GM12878 (cell line): ENCODE results near the gene MTF1. TPM values are rescaled to one million over a fixed set of nuclear protein-coding genes. Genes with fewer than 3 reads are reported as not detected.

Source experiments
- ATAC-seq: fragments of 200-7000 bp; cut with Tn5 transposase; 3 replicates; pipeline ENCODE4 v1.9.1; 2020; ENCODE audit warnings: mild to moderate bottlenecking, moderate library complexity
- BruUV-seq: library from RNA; stranded (reverse); fragments of 400-500 nt; replicated peaks from 2 replicates; lab custom pipeline; 2021; lab: Mats Ljungman, UMichigan
- CTCF ChIA-PET: fragments of 300-600 bp; sonication (Branson Sonifier 250); formaldehyde crosslinking; extraction: SDS; loops from one replicate; lab custom pipeline; 2021; ENCODE audit warnings: inconsistent platforms; lab: Yijun Ruan, JAX
- POLR2A ChIA-PET: fragments of 350-600 bp; formaldehyde crosslinking; extraction: SDS; loops from one replicate; lab custom pipeline; 2021; ENCODE audit warnings: inconsistent platforms; lab: Charles Lee
- RAD21 ChIA-PET: fragments of 300-600 bp; sonication (Branson Sonifier 250); formaldehyde crosslinking; loops from one replicate; lab custom pipeline; 2023; ENCODE audit warnings: antibody characterized with exemption; ENCODE audit not compliant: unreplicated experiment; lab: Charles Lee
- SMC1A ChIA-PET: fragments of 300-600 bp; sonication (Branson Sonifier 250); formaldehyde crosslinking; loops from one replicate; lab custom pipeline; 2023; ENCODE audit not compliant: unreplicated experiment, uncharacterized antibody; lab: Charles Lee
- DNase-seq: peaks from one replicate; pipeline ENCODE4 v3.0.0-alpha.2; 2011; ENCODE audit warnings: low read depth, low spot score
- FAIRE-seq: peaks from 3 replicates; lab custom pipeline; 2011; peaks lifted over from hg19 to GRCh38; lab: Jason Lieb, UNC
- H2AFZ ChIP-seq: 2 replicates; pipeline ENCODE4 v1.6.0; 2011; ENCODE audit warnings: low read depth, low read length, control low read depth; ENCODE audit not compliant: control insufficient read depth
- H3K27ac ChIP-seq: 2 replicates; pipeline ENCODE4 v1.5.1; 2011; ENCODE audit warnings: control low read depth; ENCODE audit not compliant: control insufficient read depth, insufficient read depth
- H3K27me3 ChIP-seq, 2 experiments: replicated peaks in 1 of 2; 2 replicates each; pipeline versions ENCODE4 v1.6.0 to v1.6.1; 2011; ENCODE audit warnings: low read length in 1 of 2; ENCODE audit not compliant: control insufficient read depth in 2 of 2, insufficient read depth in 2 of 2
- H3K36me3 ChIP-seq, 2 experiments: 2 replicates each; pipeline ENCODE4 v1.5.1; 2011; ENCODE audit warnings: low read length in 1 of 2; ENCODE audit not compliant: control insufficient read depth in 2 of 2, insufficient read depth in 2 of 2
- H3K4me1 ChIP-seq: 2 replicates; pipeline ENCODE4 v1.6.1; 2011; ENCODE audit warnings: mild to moderate bottlenecking, low read length, moderate library complexity, mixed read lengths; ENCODE audit not compliant: control insufficient read depth, insufficient read depth
- H3K4me2 ChIP-seq: 2 replicates; pipeline ENCODE4 v1.6.0; 2011; ENCODE audit warnings: control low read depth; ENCODE audit not compliant: control insufficient read depth, insufficient read depth
- H3K4me3 ChIP-seq: fragments of 200-600 bp; sonication (generic); 2 replicates; pipeline ENCODE4 v1.5.1; 2016
- H3K79me2 ChIP-seq: 2 replicates; pipeline ENCODE4 v1.6.0; 2011; ENCODE audit warnings: low read length; ENCODE audit not compliant: control insufficient read depth, insufficient read depth
- H3K9ac ChIP-seq: 2 replicates; pipeline ENCODE4 v1.8.0; 2011; ENCODE audit warnings: low read length, control low read depth, mixed read lengths; ENCODE audit not compliant: control insufficient read depth, insufficient read depth
- H3K9me3 ChIP-seq: replicated peaks from 3 replicates; pipeline ENCODE4 v1.5.1; 2011; ENCODE audit warnings: mild to moderate bottlenecking, low read length; ENCODE audit not compliant: control insufficient read depth, insufficient read depth
- H4K20me1 ChIP-seq: 2 replicates; pipeline ENCODE4 v1.6.0; 2011; ENCODE audit not compliant: control insufficient read depth, insufficient read depth
- CEBPZ ChIP-seq: fragments of 150-350 bp; IDR thresholded peaks from 2 replicates; pipeline ENCODE4 v1.6.1; 2016; ENCODE audit warnings: low read depth, low read length
- CTCF ChIP-seq, 3 experiments: IDR thresholded peaks in 2 of 3; conservative IDR thresholded peaks in 1 of 3; 2 replicates each; pipeline ENCODE4 v1.5.1; 2011; ENCODE audit warnings: low read depth in 3 of 3, low read length in 3 of 3, mild to moderate bottlenecking in 3 of 3, control low read depth in 2 of 3, moderate library complexity in 2 of 3, inconsistent platforms in 1 of 3, mixed read lengths in 1 of 3; ENCODE audit not compliant: control insufficient read depth in 2 of 3, insufficient read depth in 1 of 3; ENCODE audit errors: extremely low read depth in 1 of 3
- EP300 ChIP-seq, 2 experiments: fragments of 150-350 bp in 1 of 2; IDR thresholded peaks; 2 replicates each; pipeline ENCODE4 v1.6.1; 2011 to 2012; ENCODE audit warnings: low read depth in 2 of 2, low read length in 2 of 2, borderline replicate concordance in 1 of 2, improper control_type of control experiment in 1 of 2, inconsistent platforms in 1 of 2; ENCODE audit not compliant: control insufficient read depth in 1 of 2
- RAD51 ChIP-seq: fragments of 450-650 bp; IDR thresholded peaks from 2 replicates; pipeline ENCODE4 v1.6.1; 2016; ENCODE audit warnings: moderate library complexity, mild to moderate bottlenecking, inconsistent platforms
- WGBS: methylation state at CpG from one replicate; pipeline ENCODE4 v1.1.6; 2016; ENCODE audit warnings: low lambda C conversion rate; ENCODE audit not compliant: insufficient replicate concordance, insufficient coverage; ENCODE audit errors: missing lambda C conversion rate; 5-methylcytosine and 5-hydroxymethylcytosine counted together
- in situ Hi-C: fragments of 300-500 bp; cut with MboI; formaldehyde crosslinking; loops from 9 replicates; pipeline ENCODE4 v1.14.3; 2018; ENCODE audit warnings: mixed read lengths
- intact Hi-C: fragments of 100-400 bp; cut with micrococcal nuclease; formaldehyde crosslinking; loops from one replicate; pipeline ENCODE4 v1.14.2; 2022; ENCODE audit not compliant: unreplicated experiment
- polyA plus RNA-seq, 11 experiments: library from polyadenylated mRNA; depleted of rRNA in 4 of 11; unstranded in 6 of 11; stranded (reverse) in 5 of 11; fragments of >200 nt; fragmentation: Nextera tagmentation in 4 of 11; fragmentation: Illumina TruSeq in 1 of 11; extraction: Ambion mirVana in 4 of 11; extraction: Trizol in 1 of 11; gene quantifications; 1 replicate in 1 of 11; 2 replicates in 10 of 11; pipeline versions ENCODE4 v1.2.1 to v1.2.3, GENCODE V29; 2011 to 2016; ENCODE audit warnings: inconsistent platforms in 2 of 11, missing spikeins in 2 of 11, low read depth in 1 of 11
- total RNA-seq, 4 experiments: library from RNA; depleted of rRNA in 3 of 4; stranded (reverse); fragments of >200 nt in 3 of 4; fragmentation: Illumina TruSeq in 1 of 4; extraction: Trizol in 1 of 4; gene quantifications; 2 replicates each; pipeline versions ENCODE4 v1.2.1 to v1.2.3, GENCODE V29; 2013 to 2021

MTF1 gene
- total and polyA plus RNA-seq, 10 of the 15 experiments (the other 5 are each of a cell fraction or from before 2014, with no cell fraction given), result 2.2 to 20.4 (median 6.7) TPM

GRCh38 chr1:37794372-37795339 lies 64.7 kb downstream of the MTF1 start:
- ChIA-PET RAD21 (interaction anchor here (1.3 to 1.4 kb wide), 2 partner anchors 13 to 65 kb away, joined by 4 read pairs; partner anchors contain the start of genes C1orf122, MTF1 and YRDC), CTCF (interaction anchor here (0.7 to 1.1 kb wide), 3 partner anchors 57 to 113 kb away, joined by 4 read pairs; no protein-coding TSS in a partner anchor), POLR2A (no interaction called here), SMC1A (interaction anchor here (0.7 kb wide), 1 partner anchor 17 kb away, joined by 4 read pairs; no protein-coding TSS in a partner anchor)
- Histone ChIP-seq H3K79me2 (no peaks in the 10 kb centered on the region; the same call in 1 of the 2 replicates), H3K9ac (no peak overlapping the region), H3K27ac (no peak overlapping the region), H3K4me3 (peak overlapping the region; percentile 55), H2AFZ (peak overlapping the region; percentile 12; the same call in 1 of the 2 replicates), H3K9me3 (no peaks in the 10 kb centered on the region), H4K20me1 (no peaks in the 10 kb centered on the region), H3K4me2 (peak overlapping the region; percentile 85), H3K36me3 (no peaks in the 10 kb centered on the region), H3K4me1 (peaks cover 17% of the 10 kb centered on the region), H3K27me3 (no peaks in the 10 kb centered on the region; a peak in 1 of 4 replicates)
- no peak for DNase-seq
- TF ChIP-seq CTCF (IDR thresholded peaks at IDR 0.05 in 2 of 3, conservative IDR thresholded peaks at IDR 0.05 in 1 of 3; ENCODE audit: control insufficient read depth in 2 of 3, extremely low read depth in 1 of 3, insufficient read depth in 1 of 3, low read depth in 3 of 3, low read length in 3 of 3) (peak in 2 of 3 experiments; percentile 3 to 17; a peak in 1 of 6 replicates), CEBPZ (no peak), RAD51 (no peak), EP300 (IDR thresholded peaks at IDR 0.05; ENCODE audit: borderline replicate concordance in 1 of 2, control insufficient read depth in 1 of 2, low read depth in 2 of 2, low read length in 2 of 2) (no peak)
- intact Hi-C loops, result loop anchor here (5.0 kb wide), 1 partner anchor 97 kb away; no protein-coding TSS in a partner anchor
- in situ Hi-C loops, result no loop called here
- no TSS peak for BruUV-seq
- WGBS, result 11% methylated on average over 52 of the region's 59 CpGs
- peak; percentile 11; the same call in 2 of the 3 replicates for ATAC-seq
- FAIRE-seq, result peak; percentile 7
